SU-DHL-6 (cell line): ENCODE data around the gene UBE2E3.

Source experiments
- H2AFZ ChIP-seq: fragments of 200-600 bp; sonication (generic); 2 replicates; pipeline ENCODE4 v1.6.1; 2014; ENCODE audit warnings: low read depth, mild to moderate bottlenecking, moderate library complexity, mixed read lengths, antibody characterized with exemption, low read length; ENCODE audit not compliant: severe bottlenecking
- H3F3A ChIP-seq: fragments of 200-600 bp; shearing (Covaris generic); 2 replicates; pipeline ENCODE4 v1.6.0; 2016; ENCODE audit warnings: antibody characterized with exemption, mild to moderate bottlenecking; ENCODE audit not compliant: insufficient read depth
- H3K27ac ChIP-seq: fragments of 200-600 bp; sonication (generic); 2 replicates; pipeline ENCODE4 v1.5.1; 2016; ENCODE audit warnings: low read depth, mild to moderate bottlenecking, low read length, moderate library complexity, mixed read lengths
- H3K27me3 ChIP-seq: fragments of 200-600 bp; sonication (generic), shearing (Covaris generic); 2 replicates; pipeline ENCODE4 v1.6.0; 2014; ENCODE audit warnings: mild to moderate bottlenecking, low read length
- H3K36me3 ChIP-seq: fragments of 200-600 bp; sonication (generic); 2 replicates; pipeline ENCODE4 v1.6.1; 2014; ENCODE audit warnings: mild to moderate bottlenecking, low read length, mixed read lengths
- H3K4me2 ChIP-seq: fragments of 300-600, 200-600 bp; shearing (Covaris generic), sonication (generic); 2 replicates; pipeline ENCODE4 v1.6.0; 2014; ENCODE audit warnings: low read length, low read depth, mild to moderate bottlenecking; ENCODE audit not compliant: poor library complexity, severe bottlenecking
- H3K4me3 ChIP-seq: fragments of 200-600 bp; sonication (generic); 2 replicates; pipeline ENCODE4 v1.5.1; 2014; ENCODE audit warnings: antibody characterized with exemption, low read length, mild to moderate bottlenecking, mixed read lengths; ENCODE audit not compliant: insufficient read depth, poor library complexity, severe bottlenecking
- H3K79me2 ChIP-seq: fragments of 200-600 bp; sonication (generic); 2 replicates; pipeline ENCODE4 v1.6.1; 2014; ENCODE audit warnings: mild to moderate bottlenecking, low read length, moderate library complexity; ENCODE audit not compliant: insufficient read depth
- H3K9ac ChIP-seq: fragments of 200-600 bp; sonication (generic); 2 replicates; pipeline ENCODE4 v1.7.0; 2014; ENCODE audit warnings: mild to moderate bottlenecking, low read length
- H3K9me2 ChIP-seq: fragments of 200-600 bp; sonication (generic); replicated peaks from 2 replicates; pipeline ENCODE4 v1.6.1; 2014; ENCODE audit warnings: low read length; ENCODE audit not compliant: insufficient read depth
- H3K9me3 ChIP-seq: fragments of 200-600 bp; sonication (generic); 2 replicates; pipeline ENCODE4 v1.6.1; 2014; ENCODE audit warnings: low read length, mixed read lengths; ENCODE audit not compliant: insufficient read depth
- H4K20me1 ChIP-seq: fragments of 200-600 bp; sonication (generic); 2 replicates; pipeline ENCODE4 v1.6.1; 2014; ENCODE audit warnings: low read depth, mild to moderate bottlenecking, antibody characterized with exemption, low read length, moderate library complexity, mixed read lengths
- EZH2phosphoT487 ChIP-seq: fragments of 200-600 bp; sonication (generic), shearing (Covaris generic); conservative IDR thresholded peaks from 2 replicates; pipeline ENCODE4 v1.6.1; 2018; ENCODE audit warnings: mild to moderate bottlenecking, antibody characterized with exemption, low read length, moderate library complexity, mixed read lengths
- TF ChIP-seq, protein P1 (sequence below): fragments of 200-600 bp; sonication (generic); IDR thresholded peaks from one replicate; pipeline ENCODE4 v1.5.1; 2017; ENCODE audit warnings: antibody characterized with exemption, mild to moderate bottlenecking, low read length, moderate library complexity; ENCODE audit not compliant: insufficient read depth, poor library complexity, severe bottlenecking

Gene UBE2E3

DNA sequence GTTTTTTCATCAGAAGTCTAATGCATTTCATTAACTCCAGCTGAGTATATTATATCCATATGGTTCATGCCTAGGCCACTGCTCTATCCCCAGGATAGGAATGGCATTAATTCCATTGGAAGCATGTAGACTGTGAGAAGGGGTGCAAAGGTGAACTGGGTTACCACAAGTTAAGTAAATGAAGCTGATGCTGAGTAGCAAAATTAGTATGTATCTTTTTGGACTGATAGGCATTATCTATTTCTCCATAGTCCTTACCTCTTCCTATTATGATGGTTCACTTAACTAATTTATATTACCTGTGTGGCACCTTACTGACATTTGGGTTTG is 24.9 kb downstream of the UBE2E3 start:
- H3K9ac ChIP-seq = no peak overlapping the region
- no peak for TF ChIP-seq EZH2phosphoT487
- TF ChIP-seq, protein P1, sequence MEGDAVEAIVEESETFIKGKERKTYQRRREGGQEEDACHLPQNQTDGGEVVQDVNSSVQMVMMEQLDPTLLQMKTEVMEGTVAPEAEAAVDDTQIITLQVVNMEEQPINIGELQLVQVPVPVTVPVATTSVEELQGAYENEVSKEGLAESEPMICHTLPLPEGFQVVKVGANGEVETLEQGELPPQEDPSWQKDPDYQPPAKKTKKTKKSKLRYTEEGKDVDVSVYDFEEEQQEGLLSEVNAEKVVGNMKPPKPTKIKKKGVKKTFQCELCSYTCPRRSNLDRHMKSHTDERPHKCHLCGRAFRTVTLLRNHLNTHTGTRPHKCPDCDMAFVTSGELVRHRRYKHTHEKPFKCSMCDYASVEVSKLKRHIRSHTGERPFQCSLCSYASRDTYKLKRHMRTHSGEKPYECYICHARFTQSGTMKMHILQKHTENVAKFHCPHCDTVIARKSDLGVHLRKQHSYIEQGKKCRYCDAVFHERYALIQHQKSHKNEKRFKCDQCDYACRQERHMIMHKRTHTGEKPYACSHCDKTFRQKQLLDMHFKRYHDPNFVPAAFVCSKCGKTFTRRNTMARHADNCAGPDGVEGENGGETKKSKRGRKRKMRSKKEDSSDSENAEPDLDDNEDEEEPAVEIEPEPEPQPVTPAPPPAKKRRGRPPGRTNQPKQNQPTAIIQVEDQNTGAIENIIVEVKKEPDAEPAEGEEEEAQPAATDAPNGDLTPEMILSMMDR = no peak

DNA sequence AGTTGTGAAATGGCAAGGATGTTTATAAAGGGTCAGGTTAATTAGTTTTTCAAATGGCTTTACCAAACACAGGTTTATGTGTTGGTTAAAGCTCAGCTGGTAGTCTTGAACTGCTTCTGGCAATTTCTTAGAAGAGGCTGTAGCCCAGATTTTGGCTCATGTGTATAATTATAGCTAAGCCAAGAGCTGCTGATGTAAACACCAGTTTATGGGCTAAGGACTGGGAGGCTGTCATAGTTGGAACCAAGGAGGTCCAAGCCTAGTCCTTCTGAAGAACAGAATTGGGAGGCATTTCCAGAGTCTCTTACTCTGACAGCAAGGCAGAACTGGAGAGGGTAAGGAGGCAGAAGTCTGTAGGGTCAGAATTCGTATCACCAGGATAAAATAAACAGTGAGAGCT is 25.4 kb downstream of the UBE2E3 start:
- no peak overlapping the region for H3K9ac ChIP-seq
- H3K9me2 ChIP-seq = no peaks in the 10 kb centered on the region

More for the DNA sequence above, 24.9 kb downstream of the UBE2E3 start:
- H4K20me1 ChIP-seq = peaks cover 3% of the 10 kb centered on the region
- H3K4me2 ChIP-seq = no peak overlapping the region
- no peaks in the 10 kb centered on the region for H3K9me3 ChIP-seq
- H3K79me2 ChIP-seq = peaks cover 36% of the 10 kb centered on the region
- no peaks in the 10 kb centered on the region for H3F3A ChIP-seq
- H3K36me3 ChIP-seq = no peaks in the 10 kb centered on the region
- H3K4me3 ChIP-seq = no peak overlapping the region
- H3K27me3 ChIP-seq = no peaks in the 10 kb centered on the region
- H3K27ac ChIP-seq = no peak overlapping the region
- H3K9me2 ChIP-seq = no peaks in the 10 kb centered on the region
- H2AFZ ChIP-seq = no peak overlapping the region

DNA sequence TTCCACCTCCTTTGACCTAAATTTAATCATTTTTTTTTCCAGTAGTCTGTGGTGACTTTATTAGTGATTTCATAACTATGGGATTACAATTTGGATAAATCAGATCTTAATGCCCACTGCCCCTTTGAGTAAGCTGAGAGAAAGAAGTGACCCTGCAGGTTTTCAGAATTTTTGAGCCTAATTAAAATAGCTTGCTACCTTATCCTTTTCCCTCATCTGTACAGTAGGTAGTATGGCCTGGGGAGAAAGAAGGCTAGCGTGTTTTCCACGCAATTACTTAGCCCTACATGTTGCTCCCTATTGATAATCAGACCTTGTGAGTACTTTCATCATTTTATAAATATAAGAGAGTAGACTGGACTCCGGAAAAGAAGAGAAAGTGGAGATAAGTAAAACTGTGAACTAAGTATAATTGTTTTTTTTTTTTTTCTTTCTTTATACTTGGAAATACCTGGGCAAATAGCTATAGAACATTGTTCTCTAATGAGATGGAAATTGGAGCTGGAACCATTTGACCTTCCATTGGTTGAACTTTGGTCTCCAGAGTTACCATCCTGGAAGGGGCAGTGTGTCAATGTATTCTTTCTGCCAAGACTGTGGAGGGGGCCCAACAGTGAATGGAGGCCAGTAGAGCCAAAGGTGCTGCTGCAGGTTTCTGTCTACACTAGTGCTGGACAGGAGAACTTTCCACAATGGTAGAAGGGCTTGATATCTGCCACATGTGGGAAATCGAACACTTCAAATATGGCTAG is 26.9 kb downstream of the UBE2E3 start:
- H3K36me3 ChIP-seq = no peaks in the 10 kb centered on the region
- H3K9ac ChIP-seq = no peak overlapping the region
- no peaks in the 10 kb centered on the region for H3F3A ChIP-seq
- no peaks in the 10 kb centered on the region for H3K27me3 ChIP-seq
- H3K27ac ChIP-seq = no peak overlapping the region
- H4K20me1 ChIP-seq = peaks cover 3% of the 10 kb centered on the region
- no peaks in the 10 kb centered on the region for H3K9me2 ChIP-seq
- H3K4me2 ChIP-seq = no peak overlapping the region
- no peak overlapping the region for H2AFZ ChIP-seq
- H3K9me3 ChIP-seq = no peaks in the 10 kb centered on the region
- H3K79me2 ChIP-seq = peaks cover 46% of the 10 kb centered on the region
- TF ChIP-seq, protein P1 = no peak
- TF ChIP-seq EZH2phosphoT487 = no peak
- H3K4me3 ChIP-seq = no peak overlapping the region

More for the DNA sequence above, 25.4 kb downstream of the UBE2E3 start:
- no peaks in the 10 kb centered on the region for H3K9me3 ChIP-seq
- H4K20me1 ChIP-seq = peaks cover 3% of the 10 kb centered on the region
- peaks cover 41% of the 10 kb centered on the region for H3K79me2 ChIP-seq
- no peak overlapping the region for H2AFZ ChIP-seq
- no peak overlapping the region for H3K4me3 ChIP-seq
- H3K36me3 ChIP-seq = no peaks in the 10 kb centered on the region
- no peak for TF ChIP-seq EZH2phosphoT487
- TF ChIP-seq, protein P1 = no peak
- H3K4me2 ChIP-seq = no peak overlapping the region
- no peaks in the 10 kb centered on the region for H3K27me3 ChIP-seq
- H3F3A ChIP-seq = no peaks in the 10 kb centered on the region
- H3K27ac ChIP-seq = no peak overlapping the region
